Measurements from ENCODE around the gene COMP. TPM values are rescaled to one million over a fixed set of nuclear protein-coding genes. Genes with fewer than 3 reads are reported as not detected.
A peak's percentile ranks its signal among the peaks of the same experiment; 100 is the strongest.

Gene COMP
- total and polyA plus RNA-seq, 2 donors (not counting 1 experiment from before 2014, with no cell fraction given) = not detected

DNA sequence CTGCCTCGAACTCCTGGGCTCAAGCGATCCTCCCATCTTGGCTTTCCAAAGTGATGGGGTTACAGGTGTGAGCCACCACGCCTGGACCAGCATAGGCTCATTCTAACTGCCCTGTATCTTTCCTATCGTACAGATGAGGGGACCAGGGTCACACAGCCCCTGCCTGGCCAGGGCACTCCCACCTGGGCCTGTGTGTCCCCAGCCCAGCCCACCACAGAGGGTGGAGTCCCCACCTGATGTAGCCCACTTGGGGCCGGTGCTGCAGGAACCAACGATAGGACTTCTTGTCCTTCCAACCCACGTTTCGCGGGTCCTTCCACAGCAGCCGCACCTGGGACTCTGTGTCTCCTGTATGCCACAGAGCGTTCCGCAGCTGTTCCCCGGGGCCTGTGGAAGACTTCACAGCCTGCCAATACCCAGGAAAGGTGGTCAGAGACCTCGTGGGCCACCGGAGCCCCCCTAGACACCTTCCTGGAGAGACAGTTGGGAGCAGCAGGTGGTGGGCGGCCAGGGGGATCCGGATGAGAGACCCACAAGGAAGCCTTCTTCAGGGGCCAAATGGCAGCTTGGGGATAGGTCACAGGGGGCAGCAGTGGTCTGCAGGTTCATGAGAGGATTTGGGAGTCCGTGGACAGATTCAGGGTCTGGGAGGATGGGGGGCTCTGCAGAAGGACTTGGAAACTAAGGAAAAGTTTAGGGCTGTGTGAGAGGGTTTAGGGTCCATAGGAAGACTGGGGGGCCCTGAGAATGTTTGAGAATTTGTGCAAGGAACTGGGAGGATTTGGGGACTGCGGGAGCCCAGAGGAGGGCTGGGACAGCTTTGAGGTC is 6.9 kb downstream of the COMP start:
- no peak for TF ChIP-seq EZH2 (IDR thresholded peaks at IDR 0.05; ENCODE audit: borderline replicate concordance, insufficient read depth, low read depth, low read length, poor library complexity, severe bottlenecking)
- TF ChIP-seq, protein P1, sequence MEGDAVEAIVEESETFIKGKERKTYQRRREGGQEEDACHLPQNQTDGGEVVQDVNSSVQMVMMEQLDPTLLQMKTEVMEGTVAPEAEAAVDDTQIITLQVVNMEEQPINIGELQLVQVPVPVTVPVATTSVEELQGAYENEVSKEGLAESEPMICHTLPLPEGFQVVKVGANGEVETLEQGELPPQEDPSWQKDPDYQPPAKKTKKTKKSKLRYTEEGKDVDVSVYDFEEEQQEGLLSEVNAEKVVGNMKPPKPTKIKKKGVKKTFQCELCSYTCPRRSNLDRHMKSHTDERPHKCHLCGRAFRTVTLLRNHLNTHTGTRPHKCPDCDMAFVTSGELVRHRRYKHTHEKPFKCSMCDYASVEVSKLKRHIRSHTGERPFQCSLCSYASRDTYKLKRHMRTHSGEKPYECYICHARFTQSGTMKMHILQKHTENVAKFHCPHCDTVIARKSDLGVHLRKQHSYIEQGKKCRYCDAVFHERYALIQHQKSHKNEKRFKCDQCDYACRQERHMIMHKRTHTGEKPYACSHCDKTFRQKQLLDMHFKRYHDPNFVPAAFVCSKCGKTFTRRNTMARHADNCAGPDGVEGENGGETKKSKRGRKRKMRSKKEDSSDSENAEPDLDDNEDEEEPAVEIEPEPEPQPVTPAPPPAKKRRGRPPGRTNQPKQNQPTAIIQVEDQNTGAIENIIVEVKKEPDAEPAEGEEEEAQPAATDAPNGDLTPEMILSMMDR (IDR thresholded peaks at IDR 0.05) = no peak
- H3K4me1 Mint-ChIP-seq = peaks cover 42% of the 10 kb centered on the region
- H3K27ac Mint-ChIP-seq = peak overlapping the region; percentile 15
- H3K27me3 Mint-ChIP-seq = peaks cover 32% of the 10 kb centered on the region
- Histone ChIP-seq H3K4me3 (ENCODE audit: control extremely low read depth in 1 of 5, extremely low read depth in 1 of 5, insufficient read depth in 1 of 5, low read depth in 2 of 5, low read length in 4 of 5) (no peak overlapping the region), H3K79me2 (ENCODE audit: control insufficient read depth, insufficient read depth, low read length) (no peaks in the 10 kb centered on the region), H3K9me3 (ENCODE audit: control extremely low read depth in 1 of 3, control insufficient read depth in 2 of 3, insufficient read depth in 1 of 3, low read length in 2 of 3) (peaks cover 0 to 42% (median 0%) of the 10 kb centered on the region in 3 donors), H2AFZ (ENCODE audit: insufficient read depth, low read depth, low read length, poor library complexity, severe bottlenecking) (no peak overlapping the region), H3K4me2 (replicated peaks; ENCODE audit: low read depth, low read length, poor library complexity, severe bottlenecking) (no peak overlapping the region), H3K9ac (ENCODE audit: low read length) (no peak overlapping the region), H3K4me1 (ENCODE audit: control insufficient read depth in 2 of 2, insufficient read depth in 2 of 2, low read length in 2 of 2) (peaks cover 30 to 44% of the 10 kb centered on the region in 2 donors), H3K27me3 (replicated peaks in 1 of 4; ENCODE audit: control extremely low read depth in 1 of 4, control insufficient read depth in 3 of 4, insufficient read depth in 4 of 4, low read length in 3 of 4) (peaks cover 0 to 48% (median 24%) of the 10 kb centered on the region in 4 experiments), H3K27ac (ENCODE audit: low read length in 2 of 2) (no peak overlapping the region), H3K36me3 (replicated peaks in 1 of 2; ENCODE audit: control extremely low read depth in 1 of 2, control insufficient read depth in 1 of 2, extremely low read depth in 1 of 2, insufficient read depth in 2 of 2, low read length in 1 of 2) (no peaks in the 10 kb centered on the region), H4K20me1 (ENCODE audit: control insufficient read depth, insufficient read depth, low read length, poor library complexity, severe bottlenecking) (peaks cover 25% of the 10 kb centered on the region)
- intact Hi-C loops (cut with micrococcal nuclease) = no loop called here
- CTCF ChIA-PET = no interaction called here
- no peak overlapping the region for H3K4me3 Mint-ChIP-seq
- WGBS (ENCODE audit: insufficient coverage) = 92% methylated on average over 15 of the region's 19 CpGs
- DNase-seq (no peak), ATAC-seq (ENCODE audit: low read depth) (no peak)
- POLR2A ChIA-PET = no interaction called here
- H3K9me3 Mint-ChIP-seq (ENCODE audit: insufficient read depth) = no peaks in the 10 kb centered on the region

DNA sequence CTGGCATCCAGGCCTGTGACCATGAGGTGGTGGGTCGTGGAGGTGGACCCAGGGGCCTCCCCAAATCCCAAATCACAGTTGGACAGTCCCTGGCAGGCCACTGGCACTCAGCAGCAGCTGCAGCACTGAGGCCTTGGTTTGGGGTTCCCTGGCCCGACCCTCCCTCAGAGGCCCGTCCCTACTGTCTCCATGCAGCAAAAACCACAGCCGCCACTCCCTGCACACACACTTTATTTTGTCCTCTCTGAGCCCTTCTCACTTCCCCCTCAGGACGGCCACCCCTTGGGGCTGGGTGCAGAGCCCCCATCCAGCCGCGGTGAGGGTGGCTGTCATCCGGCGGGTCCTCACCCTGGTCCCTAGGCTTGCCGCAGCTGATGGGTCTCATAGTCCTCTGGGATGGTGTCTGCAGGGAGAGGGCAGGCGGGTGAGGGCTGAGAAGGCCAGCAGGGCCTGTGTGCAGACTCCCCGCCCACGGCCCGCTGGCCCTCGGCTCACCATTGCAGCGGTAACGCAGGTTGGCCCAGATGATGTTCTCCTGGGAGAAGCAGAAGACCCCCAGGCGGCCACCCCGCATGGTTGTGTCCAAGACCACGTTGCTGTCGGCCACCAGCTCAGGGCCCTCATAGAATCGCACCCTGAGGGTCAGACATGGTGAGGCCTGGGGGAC is 8.4 kb downstream of the COMP start:
- Histone ChIP-seq H3K27ac (ENCODE audit: low read length in 2 of 2) (no peak overlapping the region), H3K9me3 (ENCODE audit: control extremely low read depth in 1 of 3, control insufficient read depth in 2 of 3, insufficient read depth in 1 of 3, low read length in 2 of 3) (peaks cover 0 to 34% (median 0%) of the 10 kb centered on the region in 3 donors), H2AFZ (ENCODE audit: insufficient read depth, low read depth, low read length, poor library complexity, severe bottlenecking) (no peak overlapping the region), H3K27me3 (replicated peaks in 1 of 4; ENCODE audit: control extremely low read depth in 1 of 4, control insufficient read depth in 3 of 4, insufficient read depth in 4 of 4, low read length in 3 of 4) (peaks cover 0 to 35% (median 15%) of the 10 kb centered on the region in 4 experiments), H3K4me1 (ENCODE audit: control insufficient read depth in 2 of 2, insufficient read depth in 2 of 2, low read length in 2 of 2) (peaks cover 18 to 29% of the 10 kb centered on the region in 2 donors), H3K9ac (ENCODE audit: low read length) (no peak overlapping the region), H4K20me1 (ENCODE audit: control insufficient read depth, insufficient read depth, low read length, poor library complexity, severe bottlenecking) (peaks cover 15% of the 10 kb centered on the region), H3K4me3 (ENCODE audit: control extremely low read depth in 1 of 5, extremely low read depth in 1 of 5, insufficient read depth in 1 of 5, low read depth in 2 of 5, low read length in 4 of 5) (no peak overlapping the region), H3K79me2 (ENCODE audit: control insufficient read depth, insufficient read depth, low read length) (no peaks in the 10 kb centered on the region), H3K36me3 (replicated peaks in 1 of 2; ENCODE audit: control extremely low read depth in 1 of 2, control insufficient read depth in 1 of 2, extremely low read depth in 1 of 2, insufficient read depth in 2 of 2, low read length in 1 of 2) (no peaks in the 10 kb centered on the region), H3K4me2 (replicated peaks; ENCODE audit: low read depth, low read length, poor library complexity, severe bottlenecking) (no peak overlapping the region)
- POLR2A ChIA-PET = no interaction called here
- ATAC-seq (ENCODE audit: low read depth) = no peak
- WGBS (ENCODE audit: insufficient coverage) = 78% methylated on average over 22 of the region's 22 CpGs
- no peak for DNase-seq
- Mint-ChIP-seq H3K4me1 (peaks cover 32% of the 10 kb centered on the region), H3K27ac (no peak overlapping the region), H3K9me3 (ENCODE audit: insufficient read depth) (no peaks in the 10 kb centered on the region), H3K27me3 (peaks cover 27% of the 10 kb centered on the region), H3K4me3 (no peak overlapping the region)
- no peak for TF ChIP-seq EZH2 (IDR thresholded peaks at IDR 0.05; ENCODE audit: borderline replicate concordance, insufficient read depth, low read depth, low read length, poor library complexity, severe bottlenecking)
- TF ChIP-seq, protein P1 (IDR thresholded peaks at IDR 0.05) = no peak
- CTCF ChIA-PET = no interaction called here
- intact Hi-C loops (cut with micrococcal nuclease) = no loop called here

Measured in B cell (primary cell).